ENCODE measurements around the gene FAM50A.

GRCh38 chrX:154428176-154429171 is 15.5 kb upstream of the FAM50A start, which contains the start of gene ATP6AP1:
- 0 out of 2 replicates have a peak, but pooled peaks have one; percentile 33 for TF ChIP-seq CTCF (conservative IDR thresholded peaks at IDR 0.05; ENCODE audit: low read length)
- TF ChIP-seq EZH2phosphoT487 (IDR thresholded peaks at IDR 0.05; ENCODE audit: borderline replicate concordance, low read depth, low read length), result no peak
